HG03558 (cell line): ENCODE measurements around the gene DDN.

Experiments used
- ATAC-seq: cut with Tn5 transposase; IDR thresholded peaks from one replicate; pipeline ENCODE4 v1.9.1; 2021; ENCODE audit warnings: moderate number of reproducible peaks; ENCODE audit not compliant: unreplicated experiment; ENCODE audit errors: extremely low read depth

Gene DDN

GRCh38 chr12:48999371-49000131, at the start of gene DDN:
Gene DDN (minus strand): TSS chr12:48999375. CDS start chr12:48999287, 88 bp downstream.
- ATAC-seq, result no peak

GRCh38 chr12:49048953-49049352, 49.8 kb upstream of the DDN start:
- no peak for ATAC-seq

GRCh38 chr12:49046129-49046895, 47.1 kb upstream of the DDN start:
- no peak for ATAC-seq

- ATAC-seq, result no peak
These were observed 45.5 kb upstream of the DDN start for GRCh38 chr12:49044660-49045059.

GRCh38 chr12:49043856-49044258, 44.7 kb upstream of the DDN start:
- ATAC-seq, result no peak

- ATAC-seq, result no peak
These were observed 44.1 kb upstream of the DDN start for GRCh38 chr12:49043241-49043640.

GRCh38 chr12:49041881-49042484, 42.8 kb upstream of the DDN start:
- ATAC-seq, result no peak

- ATAC-seq, result no peak
These were observed 42.1 kb upstream of the DDN start for GRCh38 chr12:49041036-49041880.

GRCh38 chr12:49040364-49040855, 41.2 kb upstream of the DDN start:
- ATAC-seq, result no peak

GRCh38 chr12:49039421-49040363, 40.5 kb upstream of the DDN start:
- ATAC-seq, result no peak

GRCh38 chr12:49038291-49038955, 39.2 kb upstream of the DDN start:
- ATAC-seq, result no peak

GRCh38 chr12:49037947-49038237, 38.7 kb upstream of the DDN start:
- ATAC-seq, result no peak

- no peak for ATAC-seq
These were observed 38.2 kb upstream of the DDN start for GRCh38 chr12:49037111-49037946.

- ATAC-seq, result no peak
These were observed 36.9 kb upstream of the DDN start for GRCh38 chr12:49036029-49036428.

GRCh38 chr12:49034286-49034622, 35.1 kb upstream of the DDN start:
- no peak for ATAC-seq

- ATAC-seq, result no peak
These were observed 34.6 kb upstream of the DDN start for GRCh38 chr12:49033611-49034285.

- ATAC-seq, result no peak
These were observed 33.7 kb upstream of the DDN start for GRCh38 chr12:49032679-49033447.
